Erythroblast (primary cell): ENCODE data around the gene RANGRF.

Source experiments
- GATA1 ChIP-seq: IDR thresholded peaks from 2 replicates; pipeline ENCODE4 v1.6.1; 2011; ENCODE audit warnings: low read depth, mild to moderate bottlenecking, control low read depth, low read length, moderate library complexity
- POLR2A ChIP-seq: IDR thresholded peaks from 2 replicates; pipeline ENCODE4 v1.6.1; 2011; ENCODE audit warnings: mild to moderate bottlenecking, low read length

DNA sequence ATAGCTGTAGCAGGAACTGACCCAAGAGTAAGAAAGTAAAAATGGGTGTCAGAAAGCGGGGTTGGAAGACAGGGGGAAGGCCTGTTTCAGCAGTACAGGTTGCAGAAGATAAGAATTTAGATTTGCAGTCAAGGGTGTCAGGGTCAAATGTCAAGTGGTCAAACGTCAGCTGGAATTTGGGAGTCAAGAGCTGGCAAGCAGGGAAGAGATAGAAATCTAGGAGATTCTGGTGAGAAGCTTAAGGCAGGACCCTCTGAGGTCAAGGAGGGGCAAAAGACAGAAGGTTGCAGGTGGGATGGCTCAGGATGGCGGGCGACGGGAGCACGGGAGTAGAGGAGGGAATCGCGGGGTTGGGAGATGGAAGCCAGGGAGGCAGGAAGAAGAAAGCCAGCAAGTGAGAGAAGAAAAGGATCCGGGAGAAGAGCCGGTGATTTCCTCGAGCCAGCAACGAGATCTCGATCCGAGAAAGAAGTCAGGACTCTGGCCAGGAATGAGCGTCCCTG, 6.4 kb downstream of the RANGRF start:
- TF ChIP-seq POLR2A (no peak), GATA1 (no peak)
